Measurements from ENCODE around the gene MYRFL.

DNA sequence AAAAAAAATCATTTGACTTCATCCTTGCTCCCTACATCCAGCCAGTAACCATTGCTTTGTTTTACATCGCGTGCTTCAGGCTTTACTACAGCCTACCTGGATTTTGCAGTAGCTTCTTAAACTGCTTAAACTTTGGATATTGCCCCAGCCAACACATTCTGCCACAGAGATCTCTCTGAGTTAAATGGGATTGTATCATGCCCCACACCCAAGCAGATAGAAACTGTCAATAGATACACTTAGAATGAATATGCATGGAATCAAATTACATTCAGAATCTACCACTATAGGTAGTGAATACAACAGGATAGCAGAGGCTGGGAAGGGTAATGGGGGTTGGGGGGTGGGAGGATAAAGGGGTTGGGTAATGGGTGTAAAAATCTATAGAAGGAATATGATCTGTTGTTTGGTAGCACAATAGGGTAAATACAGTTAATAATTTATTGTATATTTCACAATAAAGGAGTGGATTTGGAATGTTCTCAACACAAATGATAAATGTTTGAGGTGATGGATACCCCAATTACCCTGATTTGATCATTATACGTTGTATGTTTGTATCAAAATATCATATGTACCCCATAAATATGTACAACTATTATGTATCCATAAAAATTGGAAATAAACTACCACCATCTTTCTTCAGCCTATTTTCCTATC, 2.7 kb upstream of the MYRFL start:
- TF ChIP-seq POLR2A (IDR thresholded peaks at IDR 0.05; ENCODE audit: low read depth): no peak
- TF ChIP-seq, protein P1, sequence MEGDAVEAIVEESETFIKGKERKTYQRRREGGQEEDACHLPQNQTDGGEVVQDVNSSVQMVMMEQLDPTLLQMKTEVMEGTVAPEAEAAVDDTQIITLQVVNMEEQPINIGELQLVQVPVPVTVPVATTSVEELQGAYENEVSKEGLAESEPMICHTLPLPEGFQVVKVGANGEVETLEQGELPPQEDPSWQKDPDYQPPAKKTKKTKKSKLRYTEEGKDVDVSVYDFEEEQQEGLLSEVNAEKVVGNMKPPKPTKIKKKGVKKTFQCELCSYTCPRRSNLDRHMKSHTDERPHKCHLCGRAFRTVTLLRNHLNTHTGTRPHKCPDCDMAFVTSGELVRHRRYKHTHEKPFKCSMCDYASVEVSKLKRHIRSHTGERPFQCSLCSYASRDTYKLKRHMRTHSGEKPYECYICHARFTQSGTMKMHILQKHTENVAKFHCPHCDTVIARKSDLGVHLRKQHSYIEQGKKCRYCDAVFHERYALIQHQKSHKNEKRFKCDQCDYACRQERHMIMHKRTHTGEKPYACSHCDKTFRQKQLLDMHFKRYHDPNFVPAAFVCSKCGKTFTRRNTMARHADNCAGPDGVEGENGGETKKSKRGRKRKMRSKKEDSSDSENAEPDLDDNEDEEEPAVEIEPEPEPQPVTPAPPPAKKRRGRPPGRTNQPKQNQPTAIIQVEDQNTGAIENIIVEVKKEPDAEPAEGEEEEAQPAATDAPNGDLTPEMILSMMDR (IDR thresholded peaks at IDR 0.05): no peak
- no peak for TF ChIP-seq EP300 (IDR thresholded peaks at IDR 0.05)
- TF ChIP-seq POLR2AphosphoS5 (IDR thresholded peaks at IDR 0.05): no peak
